ENCODE results near the gene USP49.

- no peak for TF ChIP-seq GATA2 (IDR thresholded peaks at IDR 0.05; ENCODE audit: low read depth, low read length)
- TF ChIP-seq GATA3 (IDR thresholded peaks at IDR 0.05; ENCODE audit: low read depth, low read length), result no peak
These were observed 42.3 kb upstream of the USP49 start for GRCh38 chr6:41937472-41937860.
